Left cardiac atrium (tissue), 4 donors: ENCODE results near the gene KRTAP12-2. TPM values are rescaled to one million over a fixed set of nuclear protein-coding genes. Genes with fewer than 3 reads are reported as not detected.
A peak's percentile ranks its signal among the peaks of the same experiment; 100 is the strongest.
"Not testable (repeated sequence)": the region's sequence is repeated elsewhere in the genome, so short reads cannot be mapped to it uniquely, and the experiment has no call there.

Experiments
- ATAC-seq, 2 donors: fragments of 200-7000 bp; cut with Tn5 transposase; one replicate each; pipeline ENCODE4 v1.9.1; 2020; ENCODE audit warnings: mild to moderate bottlenecking in 2 of 2, moderate library complexity in 2 of 2
- DNase-seq: peaks from one replicate; pipeline ENCODE4 v3.0.0-alpha.2; 2020
- intact Hi-C, 2 donors: fragments of 100-400 bp; cut with DNase I; formaldehyde crosslinking; loops; one replicate each; pipeline versions ENCODE4 v1.14.1 to v1.15.1; 2022 to 2023
- total RNA-seq, 2 donors: library from RNA; stranded (reverse); fragmentation: NEBNext Ultra II Directional; extraction: Animal tissue kit (Norgen Biotek cat#: 25700); gene quantifications; one replicate each; pipeline ENCODE4 v1.2.1, GENCODE V29; 2021
- donor health status: DM: no; HTN: yes; CAD: no.
- donor health status: DM: no; HTN: yes; CAD: no; lungs with severe emphysema.
- donor health status: DM: yes; HTN: yes; CAD: no.
- donor health status: Dilated cardiomyopathy.

Gene KRTAP12-2
- total RNA-seq, 2 donors from 2014 or later: not detected

GRCh38 chr21:44687671-44688070, 20.9 kb upstream of the KRTAP12-2 start:
- ATAC-seq (no peak), DNase-seq (no peak)
- intact Hi-C loops: no loop called here

DNA sequence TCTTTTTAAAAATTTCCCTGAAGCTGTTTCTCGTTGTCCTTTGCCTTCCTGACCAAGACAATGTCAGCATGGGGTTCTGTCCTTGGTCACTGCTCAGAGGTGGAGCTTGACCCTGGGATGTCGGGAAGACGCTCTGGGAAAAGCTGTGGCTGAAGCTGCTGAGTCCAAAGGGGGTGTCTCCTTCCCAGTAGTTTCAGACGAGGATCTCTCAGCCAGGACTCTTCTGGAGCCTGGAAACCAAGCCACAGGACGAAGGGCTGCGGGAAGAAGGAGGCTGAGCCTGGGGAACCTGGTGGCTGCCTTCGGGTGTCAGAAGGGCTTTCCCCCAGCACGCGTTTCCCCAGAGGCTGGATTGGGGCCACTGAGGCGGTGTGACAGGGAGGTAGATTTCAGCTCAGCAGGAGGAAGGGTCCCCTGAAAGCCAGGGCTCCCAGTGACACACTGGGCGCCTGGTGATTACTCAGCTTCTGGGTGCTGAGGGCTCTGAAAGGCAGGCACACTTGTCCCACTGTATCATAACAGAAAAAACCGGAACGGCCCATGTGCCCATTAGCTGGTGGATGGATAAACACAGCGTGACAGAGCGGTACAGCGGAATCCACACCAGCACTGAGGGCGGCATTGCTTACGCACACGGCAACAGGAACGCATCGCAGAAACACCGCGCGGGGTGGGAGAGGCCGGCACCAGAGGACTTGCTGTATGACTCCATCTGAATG, 20.3 kb upstream of the KRTAP12-2 start:
- ATAC-seq (no peak), DNase-seq (no peak)
- intact Hi-C loops: no loop called here

DNA sequence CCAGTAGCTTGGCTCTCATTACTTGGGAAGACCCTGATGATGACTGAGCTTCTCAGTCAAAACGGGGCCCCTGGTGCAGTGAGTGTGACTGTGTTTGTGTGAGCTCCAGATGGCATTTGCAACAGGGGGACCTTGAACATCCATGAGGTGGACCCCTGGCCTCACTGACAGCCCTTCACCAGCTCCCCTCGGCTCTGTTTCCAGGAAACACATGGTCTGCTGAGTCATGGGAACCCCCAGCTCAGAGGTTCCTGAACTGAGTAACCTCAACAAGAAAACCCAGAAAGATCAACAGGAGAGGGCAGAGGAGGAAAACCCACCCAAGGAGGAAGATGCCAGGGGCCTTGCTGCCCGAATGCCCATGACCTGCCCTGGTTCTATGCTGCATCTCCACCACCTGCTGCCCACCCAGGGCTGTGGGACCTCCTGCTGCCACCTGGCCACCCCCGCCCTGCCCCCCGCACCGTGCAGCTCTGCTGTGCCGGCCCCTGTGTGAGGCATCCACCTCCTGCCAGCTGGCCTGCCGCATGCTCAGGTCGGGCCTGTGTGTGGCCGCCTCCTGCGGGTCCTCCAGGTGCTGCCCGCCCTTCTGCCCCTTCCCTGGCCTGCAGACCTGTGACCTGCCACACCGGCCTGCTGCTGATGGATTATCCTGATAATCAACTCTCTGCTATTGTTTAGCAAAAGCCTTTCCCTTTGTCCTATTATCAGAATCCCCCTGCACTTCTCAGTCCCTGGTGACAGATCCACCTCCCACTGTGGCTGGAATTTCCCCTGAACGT, 19.5 kb upstream of the KRTAP12-2 start:
- no peak for ATAC-seq
- intact Hi-C loops: no loop called here
- no peak for DNase-seq

DNA sequence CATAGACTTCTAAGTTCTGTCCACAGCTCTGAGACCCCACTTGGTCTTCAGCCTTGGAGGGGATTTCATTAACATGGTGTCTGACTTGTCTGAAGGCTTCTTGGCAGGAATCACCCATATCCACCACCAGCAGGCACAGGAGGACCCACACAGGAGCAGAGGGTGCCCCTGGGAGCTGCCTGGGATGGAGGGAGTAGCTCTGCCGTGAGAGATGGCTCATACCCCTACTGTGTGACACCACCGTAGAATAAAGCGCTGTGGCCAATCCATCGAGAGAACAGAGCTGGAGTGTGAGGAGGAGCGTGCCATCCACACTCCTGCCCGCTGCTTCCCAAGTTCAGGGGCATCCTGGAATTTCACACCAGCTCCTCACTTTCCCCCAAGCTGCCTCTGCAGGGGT, 18.3 kb upstream of the KRTAP12-2 start:
- DNase-seq, ATAC-seq, intact Hi-C loops: not testable (repeated sequence)

- ATAC-seq (no peak), DNase-seq (no peak)
- intact Hi-C loops: no loop called here
Observed at GRCh38 chr21:44684483-44684882, 17.8 kb upstream of the KRTAP12-2 start.

DNA sequence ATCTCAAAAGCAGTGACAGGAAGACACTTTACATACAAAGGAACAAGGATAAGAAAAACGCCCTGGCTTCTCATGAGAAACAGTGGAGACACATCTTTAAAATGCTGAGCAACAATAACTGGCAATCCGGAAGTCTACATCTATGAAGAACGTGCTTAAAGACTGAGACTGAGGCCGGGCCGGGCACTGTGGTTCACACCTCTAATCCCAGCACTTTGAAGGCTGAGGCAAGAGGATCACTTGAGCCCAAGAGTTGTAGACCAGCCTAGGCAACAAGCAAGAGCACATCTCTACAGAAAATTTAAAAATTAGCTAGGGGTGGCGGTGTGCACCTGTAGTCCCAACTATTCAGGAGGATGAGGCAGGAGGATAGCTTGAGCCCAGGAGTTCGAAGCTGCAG, 17.4 kb upstream of the KRTAP12-2 start:
- intact Hi-C loops: no loop called here
- no peak for ATAC-seq

GRCh38 chr21:44682580-44683151, 15.9 kb upstream of the KRTAP12-2 start:
- ATAC-seq (no peak), DNase-seq (no peak)

More for the DNA sequence above, 17.4 kb upstream of the KRTAP12-2 start:
- no peak for DNase-seq

GRCh38 chr21:44681861-44682579, 15.3 kb upstream of the KRTAP12-2 start, which contains the start of gene KRTAP12-1:
Gene KRTAP12-1, minus strand, starts transcription at chr21:44682163. Its CDS starts 40 bp downstream, at chr21:44682123.
- ATAC-seq: peak; percentile 25 to 63

More at GRCh38 chr21:44682580-44683151, 15.9 kb upstream of the KRTAP12-2 start:
- intact Hi-C loops: no loop called here

DNA sequence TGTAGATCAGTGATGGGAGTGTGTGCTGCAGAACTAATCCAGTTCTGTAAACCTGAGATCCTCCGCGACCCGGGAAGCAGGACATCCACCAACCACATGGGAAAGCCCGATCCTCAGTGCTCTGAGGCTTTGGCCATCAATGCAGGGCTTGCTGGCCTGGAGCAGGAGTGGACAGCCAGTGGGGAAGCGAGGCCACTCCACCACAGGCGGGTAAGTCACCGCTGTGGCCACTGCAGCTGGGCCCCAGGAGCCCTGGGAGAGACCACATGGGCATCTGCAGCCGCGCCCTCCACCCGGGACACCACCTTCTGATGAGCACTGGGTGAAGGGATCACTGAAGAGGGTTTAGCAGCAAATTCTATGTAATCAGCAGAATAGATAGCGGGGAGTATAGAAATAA, 14.4 kb upstream of the KRTAP12-2 start:
- ATAC-seq (no peak), DNase-seq (no peak)
- intact Hi-C loops: no loop called here

More at GRCh38 chr21:44681861-44682579, 15.3 kb upstream of the KRTAP12-2 start, which contains the start of gene KRTAP12-1:
- intact Hi-C loops: no loop called here
- DNase-seq: no peak

- intact Hi-C loops: no loop called here
- no peak for DNase-seq
- ATAC-seq: no peak
Observed at GRCh38 chr21:44677881-44678280, 11.2 kb upstream of the KRTAP12-2 start.

GRCh38 chr21:44671911-44672310, 5.2 kb upstream of the KRTAP12-2 start:
- intact Hi-C loops: no loop called here
- DNase-seq (no peak), ATAC-seq (no peak)

- intact Hi-C loops: no loop called here
- DNase-seq (no peak), ATAC-seq (no peak)
Observed at GRCh38 chr21:44670642-44671432, 4.1 kb upstream of the KRTAP12-2 start.

- DNase-seq (no peak), ATAC-seq (no peak)
- intact Hi-C loops: no loop called here
Observed at GRCh38 chr21:44667612-44668011, 885 bp upstream of the KRTAP12-2 start.

DNA sequence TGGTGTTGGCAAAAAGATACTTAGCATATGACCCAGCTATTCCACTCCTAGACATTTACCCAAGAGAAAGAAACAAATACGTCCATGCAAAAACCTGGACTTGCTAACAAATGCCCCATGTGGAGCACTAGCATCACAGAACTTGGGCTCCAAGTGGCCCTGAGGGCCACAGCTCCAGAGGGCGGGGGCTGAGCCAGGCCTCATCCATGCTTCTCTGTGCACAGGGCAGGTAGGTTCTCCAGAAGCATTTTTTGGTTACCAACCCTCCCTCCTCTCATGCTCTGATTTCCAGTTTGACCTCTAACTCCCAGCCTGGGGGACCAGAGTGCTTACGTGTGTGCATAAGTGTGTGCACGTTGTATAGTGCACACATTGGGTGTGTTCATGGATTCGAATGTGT, 2.0 kb downstream of the KRTAP12-2 start:
- intact Hi-C loops: no loop called here
- no peak for DNase-seq
- ATAC-seq: no peak

DNA sequence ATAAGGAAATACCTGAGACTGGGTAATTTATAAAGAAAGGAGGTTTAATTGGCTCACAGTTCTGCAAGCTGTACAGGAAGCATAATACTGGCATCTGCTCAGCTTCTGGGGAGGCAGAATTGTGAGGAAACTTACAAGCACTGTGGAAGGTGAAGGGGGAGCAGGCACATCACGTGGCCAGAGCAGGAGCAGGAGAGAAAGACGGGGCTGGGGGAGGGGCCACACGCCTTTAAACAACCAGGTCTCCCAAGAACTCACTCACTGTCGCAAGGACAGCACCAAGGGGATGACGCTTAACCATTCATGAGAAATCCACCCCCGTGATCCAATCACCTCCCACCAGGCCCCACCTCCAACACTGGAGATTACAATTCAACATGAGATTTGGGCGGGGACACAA, 5.2 kb downstream of the KRTAP12-2 start:
- intact Hi-C loops, ATAC-seq, DNase-seq: not testable (repeated sequence)

- intact Hi-C loops: no loop called here
- ATAC-seq: no peak
- no peak for DNase-seq
Observed at GRCh38 chr21:44658913-44659595, 7.7 kb downstream of the KRTAP12-2 start.

DNA sequence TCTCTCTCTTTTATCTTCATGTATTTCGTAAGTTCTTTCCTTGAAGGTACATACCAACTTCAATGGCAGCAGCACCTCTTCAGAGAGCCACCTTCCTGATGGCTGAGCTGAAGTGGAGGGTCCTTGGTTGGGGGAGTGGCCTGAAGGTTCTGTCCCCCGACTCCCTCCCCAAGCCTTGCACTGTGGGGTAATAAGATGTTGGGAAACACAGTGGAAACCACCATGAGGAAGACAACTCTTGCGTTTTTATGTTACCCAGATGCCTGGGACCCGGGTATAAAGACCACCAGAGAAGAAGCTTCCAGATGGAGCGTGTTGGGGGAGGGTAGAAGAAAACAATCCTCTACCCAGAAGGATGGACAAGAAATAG, 8.2 kb downstream of the KRTAP12-2 start:
- intact Hi-C loops: no loop called here
- ATAC-seq: no peak
- no peak for DNase-seq
